Neuronal stem cell (in vitro differentiated cells): ENCODE measurements around the gene ZNF692.
A peak's percentile ranks its signal among the peaks of the same experiment; 100 is the strongest.

Experiments used
- DNase-seq: peaks from one replicate; pipeline ENCODE4 v3.0.0-alpha.2; 2013; ENCODE audit warnings: low spot score
- H2AFZ ChIP-seq: one replicate; pipeline ENCODE4 v1.6.1; 2013; ENCODE audit warnings: mild to moderate bottlenecking, low read length, inconsistent platforms
- H2AK5ac ChIP-seq: 2 replicates; pipeline ENCODE4 v1.6.1; 2013; ENCODE audit warnings: low read depth, mild to moderate bottlenecking, inconsistent platforms, low read length, moderate library complexity, mixed read lengths
- H2BK120ac ChIP-seq: 2 replicates; pipeline ENCODE4 v1.6.1; 2013; ENCODE audit warnings: low read depth, mild to moderate bottlenecking, inconsistent platforms, low read length, moderate library complexity, mixed read lengths
- H2BK12ac ChIP-seq: one replicate; pipeline ENCODE4 v1.6.1; 2013; ENCODE audit warnings: low read length, inconsistent platforms
- H2BK15ac ChIP-seq: 2 replicates; pipeline ENCODE4 v1.6.1; 2013; ENCODE audit warnings: mild to moderate bottlenecking, low read length, inconsistent platforms, mixed read lengths
- H2BK5ac ChIP-seq: one replicate; pipeline ENCODE4 v1.6.1; 2013; ENCODE audit warnings: inconsistent platforms, mild to moderate bottlenecking, low read length, moderate library complexity
- H3K14ac ChIP-seq: one replicate; pipeline ENCODE4 v1.6.1; 2013; ENCODE audit warnings: low read length, inconsistent platforms
- H3K18ac ChIP-seq: 2 replicates; pipeline ENCODE4 v1.6.1; 2013; ENCODE audit warnings: low read length, inconsistent platforms
- H3K23ac ChIP-seq: 2 replicates; pipeline ENCODE4 v1.6.1; 2013; ENCODE audit warnings: low read depth, mild to moderate bottlenecking, mixed read lengths, low read length, inconsistent platforms; ENCODE audit not compliant: poor library complexity
- H3K27ac ChIP-seq: replicated peaks from 3 replicates; pipeline ENCODE4 v1.5.1; 2013; ENCODE audit warnings: low read length, inconsistent platforms
- H3K27me3 ChIP-seq, 3 experiments: 2 replicates each; pipeline ENCODE4 v1.6.1; 2013; ENCODE audit warnings: low read length in 3 of 3, mild to moderate bottlenecking in 2 of 3, inconsistent platforms in 1 of 3, low read depth in 1 of 3, mixed read lengths in 1 of 3, moderate library complexity in 1 of 3; ENCODE audit not compliant: control insufficient read depth in 3 of 3, insufficient read depth in 3 of 3
- H3K36me3 ChIP-seq, 2 donors: replicated peaks in 1 of 2; 2 replicates each; pipeline ENCODE4 v1.6.1; 2013; ENCODE audit warnings: low read length in 2 of 2; ENCODE audit not compliant: control insufficient read depth in 2 of 2, insufficient read depth in 2 of 2
- H3K4ac ChIP-seq: 2 replicates; pipeline ENCODE4 v1.6.1; 2013; ENCODE audit warnings: inconsistent platforms, mild to moderate bottlenecking, low read length, moderate library complexity
- H3K4me1 ChIP-seq, 2 donors: 1 replicate in 1 of 2; 2 replicates in 1 of 2; pipeline ENCODE4 v1.6.1; 2013; ENCODE audit warnings: low read length in 2 of 2, low read depth in 1 of 2; ENCODE audit not compliant: control insufficient read depth in 2 of 2, insufficient read depth in 1 of 2
- H3K4me2 ChIP-seq: one replicate; pipeline ENCODE4 v1.6.1; 2013; ENCODE audit warnings: mild to moderate bottlenecking, low read length, inconsistent platforms; ENCODE audit not compliant: insufficient read depth, poor library complexity, severe bottlenecking
- H3K4me3 ChIP-seq, 2 donors: 2 replicates each; pipeline ENCODE4 v1.5.1; 2013; ENCODE audit warnings: low read length in 2 of 2, mild to moderate bottlenecking in 2 of 2, inconsistent platforms in 1 of 2, moderate library complexity in 1 of 2
- H3K79me1 ChIP-seq: one replicate; pipeline ENCODE4 v1.6.1; 2013; ENCODE audit warnings: low read depth, mild to moderate bottlenecking, inconsistent platforms, low read length, moderate library complexity
- H3K9ac ChIP-seq: one replicate; pipeline ENCODE4 v1.6.1; 2013; ENCODE audit warnings: mild to moderate bottlenecking, low read depth, low read length, inconsistent platforms; ENCODE audit not compliant: poor library complexity
- H3K9me3 ChIP-seq, 2 donors: replicated peaks in 1 of 2; 2 replicates each; pipeline versions ENCODE3 to v1.6.1; 2013; ENCODE audit warnings: low read length in 2 of 2, mild to moderate bottlenecking in 2 of 2, inconsistent platforms in 1 of 2, low read depth in 1 of 2, mixed read lengths in 1 of 2, moderate library complexity in 1 of 2; ENCODE audit not compliant: control insufficient read depth in 2 of 2, insufficient read depth in 1 of 2
- H4K8ac ChIP-seq: one replicate; pipeline ENCODE4 v1.6.1; 2013; ENCODE audit warnings: low read depth, mild to moderate bottlenecking, inconsistent platforms, low read length, moderate library complexity
- H4K91ac ChIP-seq: one replicate; pipeline ENCODE4 v1.6.1; 2013; ENCODE audit warnings: low read length, low read depth, mild to moderate bottlenecking, inconsistent platforms; ENCODE audit not compliant: poor library complexity
- WGBS, 2 donors: extraction: QIAGEN DNeasy Blood & Tissue Kit; methylation state at CpG; one replicate each; pipeline ENCODE4 v1.1.7; 2013; ENCODE audit warnings: missing lambda C conversion rate in 2 of 2, mixed read lengths in 1 of 2; ENCODE audit not compliant: insufficient read length in 2 of 2, insufficient replicate concordance in 1 of 2; ENCODE audit errors: extremely low coverage in 2 of 2; 5-methylcytosine and 5-hydroxymethylcytosine counted together

The ZNF692 gene

GRCh38 chr1:248905662-248906008, 46.8 kb upstream of the ZNF692 start:
- peak overlapping the region; percentile 65 for H3K18ac ChIP-seq
- H2BK15ac ChIP-seq: no peak overlapping the region
- H3K4me3 ChIP-seq: peak overlapping the region; percentile 75 to 87
- WGBS, 2 donors: no CpG with 5 or more reads among the region's 4 CpGs
- H2BK12ac ChIP-seq: no peak overlapping the region
- H4K91ac ChIP-seq: no peak overlapping the region
- H2BK120ac ChIP-seq: no peak overlapping the region
- peak overlapping the region; percentile 95 for H2AFZ ChIP-seq
- no peaks in the 10 kb centered on the region for H3K27me3 ChIP-seq
- H3K79me1 ChIP-seq: peaks cover 2% of the 10 kb centered on the region
- peak overlapping the region; percentile 51 for H3K4me2 ChIP-seq
- peak overlapping the region; percentile 99 for H3K23ac ChIP-seq
- peaks cover 7 to 9% of the 10 kb centered on the region in 2 donors for H3K4me1 ChIP-seq
- H4K8ac ChIP-seq: no peak overlapping the region
- H3K27ac ChIP-seq: peak overlapping the region; percentile 39
- no peak for DNase-seq
- H3K14ac ChIP-seq: no peak overlapping the region
- no peak overlapping the region for H2AK5ac ChIP-seq
- no peak overlapping the region for H3K9ac ChIP-seq
- H3K36me3 ChIP-seq: peaks cover 0 to 13% of the 10 kb centered on the region in 2 donors
- H2BK5ac ChIP-seq: peak overlapping the region; percentile 68
- no peaks in the 10 kb centered on the region for H3K9me3 ChIP-seq
- no peak overlapping the region for H3K4ac ChIP-seq

GRCh38 chr1:248904437-248905216, 45.7 kb upstream of the ZNF692 start:
- Histone ChIP-seq H3K4me3 (peak overlapping the region in 1 of 2 donors; percentile 87), H3K79me1 (peaks cover 2% of the 10 kb centered on the region), H2AFZ (no peak overlapping the region), H2BK12ac (no peak overlapping the region), H3K4ac (no peak overlapping the region), H3K4me2 (no peak overlapping the region), H3K36me3 (peaks cover 0 to 4% of the 10 kb centered on the region in 2 donors), H3K14ac (no peak overlapping the region), H3K23ac (no peak overlapping the region), H3K27ac (no peak overlapping the region), H2BK5ac (no peak overlapping the region), H4K8ac (no peak overlapping the region), H3K18ac (no peak overlapping the region), H3K9ac (no peak overlapping the region), H2BK120ac (no peak overlapping the region), H3K4me1 (peaks cover 6 to 9% of the 10 kb centered on the region in 2 donors), H2BK15ac (no peak overlapping the region), H4K91ac (no peak overlapping the region), H3K27me3 (no peaks in the 10 kb centered on the region), H2AK5ac (no peak overlapping the region), H3K9me3 (no peaks in the 10 kb centered on the region)
- DNase-seq: no peak
- WGBS, 2 donors: no CpG with 5 or more reads among the region's 3 CpGs

- Histone ChIP-seq H4K8ac (no peak overlapping the region), H3K18ac (no peak overlapping the region), H3K36me3 (no peaks in the 10 kb centered on the region), H3K4me3 (no peak overlapping the region), H3K23ac (no peak overlapping the region), H3K9ac (no peak overlapping the region), H3K14ac (no peak overlapping the region), H3K27ac (no peak overlapping the region), H2BK5ac (no peak overlapping the region), H3K27me3 (peaks cover 0 to under 1% (median 0%) of the 10 kb centered on the region in 3 experiments), H2BK15ac (no peak overlapping the region), H3K4me1 (peaks cover 2 to 3% of the 10 kb centered on the region in 2 donors), H2AK5ac (no peak overlapping the region), H3K79me1 (no peaks in the 10 kb centered on the region), H2AFZ (no peak overlapping the region), H2BK120ac (no peak overlapping the region), H3K4ac (no peak overlapping the region), H3K4me2 (no peak overlapping the region), H2BK12ac (no peak overlapping the region), H3K9me3 (no peaks in the 10 kb centered on the region), H4K91ac (no peak overlapping the region)
- DNase-seq: no peak
- WGBS, 2 donors: no CpG with 5 or more reads among the region's 2 CpGs
Measured at GRCh38 chr1:248901578-248901977, 42.7 kb upstream of the ZNF692 start.

GRCh38 chr1:248900637-248901036, 41.8 kb upstream of the ZNF692 start:
- Histone ChIP-seq H3K4me2 (no peak overlapping the region), H2BK120ac (no peak overlapping the region), H3K18ac (no peak overlapping the region), H2BK5ac (no peak overlapping the region), H2BK15ac (no peak overlapping the region), H2BK12ac (no peak overlapping the region), H2AK5ac (no peak overlapping the region), H3K23ac (no peak overlapping the region), H3K4me3 (no peak overlapping the region), H3K9me3 (no peaks in the 10 kb centered on the region), H3K4ac (no peak overlapping the region), H3K36me3 (no peaks in the 10 kb centered on the region), H3K4me1 (peaks cover 1 to 3% of the 10 kb centered on the region in 2 donors), H3K79me1 (no peaks in the 10 kb centered on the region), H3K27me3 (peaks cover 0 to 4% (median 0%) of the 10 kb centered on the region in 3 experiments), H4K8ac (no peak overlapping the region), H3K27ac (no peak overlapping the region), H3K14ac (no peak overlapping the region), H4K91ac (no peak overlapping the region), H2AFZ (no peak overlapping the region), H3K9ac (no peak overlapping the region)
- DNase-seq: no peak
- no CpG with 5 or more reads among the region's 1 CpG for WGBS, 2 donors
